Endothelial cell of umbilical vein (primary cell): ENCODE data around the gene SSPN. TPM values are rescaled to one million over a fixed set of nuclear protein-coding genes. Genes with fewer than 3 reads are reported as not detected.

Source experiments
- BruUV-seq: library from RNA; stranded (reverse); fragments of 400-500 nt; replicated peaks from 2 replicates; lab custom pipeline; 2021; lab: Mats Ljungman, UMichigan
- CTCF ChIA-PET: fragments of 300-600, 350-600 bp; sonication (Branson Sonifier 250); formaldehyde crosslinking; loops from one replicate; lab custom pipeline; 2021; ENCODE audit warnings: antibody characterized with exemption, inconsistent platforms; lab: Charles Lee
- POLR2A ChIA-PET: fragments of 300-600, 350-600 bp; sonication (Branson Sonifier 250); formaldehyde crosslinking; loops from one replicate; lab custom pipeline; 2021; ENCODE audit warnings: antibody characterized with exemption, inconsistent platforms; lab: Charles Lee
- DNase-seq: peaks from one replicate; pipeline ENCODE4 v3.0.0-alpha.2; 2011; ENCODE audit warnings: low read depth, low spot score
- FAIRE-seq: peaks from 2 replicates; lab custom pipeline; 2011; peaks lifted over from hg19 to GRCh38; lab: Jason Lieb, UNC
- H2AFZ ChIP-seq: 2 replicates; pipeline ENCODE4 v1.6.0; 2012; ENCODE audit warnings: low read depth, low read length, control low read depth, inconsistent platforms
- H3K27ac ChIP-seq: 2 replicates; pipeline ENCODE4 v1.5.1; 2011; ENCODE audit warnings: low read depth, mild to moderate bottlenecking, control low read depth, low read length, moderate library complexity; ENCODE audit not compliant: insufficient read depth
- H3K27me3 ChIP-seq, 2 experiments: 2 replicates each; pipeline versions ENCODE4 v1.6.0 to v1.6.1; 2011; ENCODE audit warnings: low read length in 2 of 2, mixed read lengths in 1 of 2; ENCODE audit not compliant: control insufficient read depth in 2 of 2, insufficient read depth in 2 of 2
- H3K36me3 ChIP-seq, 2 experiments: 2 replicates in 1 of 2; 3 replicates in 1 of 2; pipeline ENCODE4 v1.5.1; 2011; ENCODE audit warnings: low read length in 2 of 2, mild to moderate bottlenecking in 1 of 2, moderate library complexity in 1 of 2; ENCODE audit not compliant: control insufficient read depth in 2 of 2, insufficient read depth in 2 of 2; ENCODE audit errors: extremely low read depth in 1 of 2
- H3K4me1 ChIP-seq: 3 replicates; pipeline ENCODE4 v1.5.1; 2011; ENCODE audit warnings: mild to moderate bottlenecking, low read length; ENCODE audit not compliant: control insufficient read depth, insufficient read depth; ENCODE audit errors: extremely low read depth
- H3K4me2 ChIP-seq: 2 replicates; pipeline ENCODE4 v1.6.1; 2011; ENCODE audit warnings: low read length, control low read depth, mixed read lengths; ENCODE audit not compliant: insufficient read depth
- H3K4me3 ChIP-seq, 3 experiments: fragments of 200-600 bp in 1 of 3; sonication (generic), shearing (Covaris generic) in 1 of 3; replicated peaks in 1 of 3; 2 replicates each; pipeline ENCODE4 v1.5.1; 2011 to 2016; ENCODE audit warnings: control low read depth in 3 of 3, low read length in 3 of 3, mild to moderate bottlenecking in 2 of 3, inconsistent platforms in 1 of 3, low read depth in 1 of 3, moderate library complexity in 1 of 3; ENCODE audit not compliant: insufficient read depth in 1 of 3
- H3K79me2 ChIP-seq: 2 replicates; pipeline ENCODE4 v1.6.0; 2012; ENCODE audit warnings: low read length, inconsistent platforms; ENCODE audit not compliant: control insufficient read depth, insufficient read depth
- H3K9ac ChIP-seq: replicated peaks from 2 replicates; pipeline ENCODE3; 2011; ENCODE audit warnings: low read length, control low read depth; ENCODE audit not compliant: insufficient read depth; ENCODE audit errors: extremely low read depth
- H3K9me1 ChIP-seq: replicated peaks from 3 replicates; pipeline ENCODE4 v1.6.0; 2011; ENCODE audit warnings: mild to moderate bottlenecking, low read length; ENCODE audit not compliant: control insufficient read depth, insufficient read depth; ENCODE audit errors: extremely low read depth
- H3K9me3 ChIP-seq: replicated peaks from 2 replicates; pipeline ENCODE4 v1.5.1; 2012; ENCODE audit warnings: low read length, inconsistent platforms; ENCODE audit not compliant: control insufficient read depth, insufficient read depth
- H4K20me1 ChIP-seq: replicated peaks from 2 replicates; pipeline ENCODE3; 2011; ENCODE audit warnings: mild to moderate bottlenecking, low read length; ENCODE audit not compliant: control insufficient read depth, insufficient read depth; ENCODE audit errors: extremely low read depth
- MYC ChIP-seq: IDR thresholded peaks from one replicate; pipeline ENCODE4 v1.6.1; 2011; ENCODE audit warnings: mild to moderate bottlenecking, low read depth, low read length
- POLR2AphosphoS5 ChIP-seq: IDR thresholded peaks from 2 replicates; pipeline ENCODE4 v1.6.1; 2012; ENCODE audit warnings: low read depth, mild to moderate bottlenecking, control low read depth, low read length, moderate library complexity; ENCODE audit not compliant: insufficient read depth
- dilution Hi-C: fragments of 300-500 bp; cut with MboI; formaldehyde crosslinking; loops from one replicate; pipeline ENCODE4 v1.15.0; 2019; ENCODE audit warnings: low sequenced_read_pairs; ENCODE audit not compliant: extremely low pct_ligation_motif_present
- intact Hi-C: fragments of 100-400 bp; cut with micrococcal nuclease; formaldehyde crosslinking; loops from one replicate; pipeline ENCODE4 v1.10.0; 2022
- polyA plus RNA-seq, 4 experiments: library from polyadenylated mRNA; depleted of rRNA in 3 of 4; stranded (reverse) in 3 of 4; unstranded in 1 of 4; fragments of >200 nt; gene quantifications; 2 replicates each; pipeline versions ENCODE4 v1.2.1 to v1.2.3, GENCODE V29; 2011 to 2012; ENCODE audit warnings: missing spikeins in 1 of 4
- total RNA-seq: library from RNA; stranded (reverse); gene quantifications from 2 replicates; pipeline ENCODE4 v1.2.3, GENCODE V29; 2021
- TF ChIP-seq, protein P1 (sequence below), 2 donors: IDR thresholded peaks; 1 replicate in 1 of 2; 2 replicates in 1 of 2; pipeline ENCODE4 v1.5.1; 2011; ENCODE audit warnings: low read length in 2 of 2, mild to moderate bottlenecking in 2 of 2, moderate library complexity in 2 of 2, control low read depth in 1 of 2, inconsistent platforms in 1 of 2, low read depth in 1 of 2; ENCODE audit not compliant: insufficient read depth in 1 of 2; ENCODE audit errors: extremely low read depth in 1 of 2

The SSPN gene
- total and polyA plus RNA-seq, 2 donors (not counting 3 experiments of a cell fraction or from before 2014, with no cell fraction given): 1.3 to 2.1 TPM

DNA sequence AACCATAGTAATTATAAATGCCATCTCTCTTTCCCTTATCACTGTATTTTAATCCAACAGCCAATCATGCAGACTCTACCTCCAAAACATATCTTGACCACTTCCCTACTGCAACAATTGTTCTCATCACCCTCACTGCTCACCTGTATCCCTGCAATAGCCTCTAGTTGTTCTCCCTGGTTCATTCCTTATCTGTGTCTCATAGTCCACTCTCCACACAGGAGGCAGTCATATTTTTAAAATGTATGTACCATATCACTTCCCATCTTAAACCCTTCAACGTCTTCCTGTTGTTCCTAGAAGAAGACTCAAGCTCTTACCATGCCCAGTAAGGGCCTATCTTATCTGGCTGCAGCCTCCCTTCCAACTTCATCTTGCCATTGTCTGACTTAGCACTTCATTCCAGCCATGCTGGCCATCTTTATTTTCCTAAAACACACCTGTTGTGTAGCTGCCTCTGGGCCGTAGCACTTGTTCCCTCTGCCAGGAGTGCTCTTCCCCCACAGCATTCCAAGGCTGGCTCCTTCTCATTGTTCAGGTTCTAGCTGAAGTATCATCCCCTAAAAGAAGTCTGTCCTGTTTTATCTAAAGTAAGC is 42.8 kb upstream of the SSPN start:
- H3K4me3 ChIP-seq: no peak overlapping the region
- TF ChIP-seq, protein P1, sequence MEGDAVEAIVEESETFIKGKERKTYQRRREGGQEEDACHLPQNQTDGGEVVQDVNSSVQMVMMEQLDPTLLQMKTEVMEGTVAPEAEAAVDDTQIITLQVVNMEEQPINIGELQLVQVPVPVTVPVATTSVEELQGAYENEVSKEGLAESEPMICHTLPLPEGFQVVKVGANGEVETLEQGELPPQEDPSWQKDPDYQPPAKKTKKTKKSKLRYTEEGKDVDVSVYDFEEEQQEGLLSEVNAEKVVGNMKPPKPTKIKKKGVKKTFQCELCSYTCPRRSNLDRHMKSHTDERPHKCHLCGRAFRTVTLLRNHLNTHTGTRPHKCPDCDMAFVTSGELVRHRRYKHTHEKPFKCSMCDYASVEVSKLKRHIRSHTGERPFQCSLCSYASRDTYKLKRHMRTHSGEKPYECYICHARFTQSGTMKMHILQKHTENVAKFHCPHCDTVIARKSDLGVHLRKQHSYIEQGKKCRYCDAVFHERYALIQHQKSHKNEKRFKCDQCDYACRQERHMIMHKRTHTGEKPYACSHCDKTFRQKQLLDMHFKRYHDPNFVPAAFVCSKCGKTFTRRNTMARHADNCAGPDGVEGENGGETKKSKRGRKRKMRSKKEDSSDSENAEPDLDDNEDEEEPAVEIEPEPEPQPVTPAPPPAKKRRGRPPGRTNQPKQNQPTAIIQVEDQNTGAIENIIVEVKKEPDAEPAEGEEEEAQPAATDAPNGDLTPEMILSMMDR (IDR thresholded peaks at IDR 0.05; ENCODE audit: extremely low read depth in 1 of 2, insufficient read depth in 1 of 2, low read depth in 1 of 2, low read length in 2 of 2): no peak
- TF ChIP-seq POLR2AphosphoS5 (no peak), MYC (no peak)
- no peaks in the 10 kb centered on the region for H3K36me3 ChIP-seq
- BruUV-seq: no TSS peak
- H3K27me3 ChIP-seq: no peaks in the 10 kb centered on the region
- H3K4me2 ChIP-seq: peak overlapping the region; percentile 50
- no peak overlapping the region for H3K9ac ChIP-seq
- intact Hi-C loops: loop anchor here (1.0 kb wide), 1 partner anchor 26 kb away; no protein-coding TSS in a partner anchor
- no peaks in the 10 kb centered on the region for H3K9me3 ChIP-seq
- no peak for DNase-seq
- ChIA-PET CTCF (interaction anchor here (1.0 to 4.0 kb wide), 4 partner anchors 13 to 38 kb away, joined by 3 to 19 read pairs (median 3); partner anchors contain the start of gene BHLHE41), POLR2A (no interaction called here)
- FAIRE-seq: no peak
- peak overlapping the region; percentile 77 for H2AFZ ChIP-seq
- dilution Hi-C loops: no loop called here
- no peaks in the 10 kb centered on the region for H3K79me2 ChIP-seq
- no peaks in the 10 kb centered on the region for H3K9me1 ChIP-seq
- H3K4me1 ChIP-seq: peaks cover 24% of the 10 kb centered on the region
- H3K27ac ChIP-seq: peak overlapping the region; percentile 42
- H4K20me1 ChIP-seq: no peaks in the 10 kb centered on the region
